G401 (cell line): Measurements from ENCODE around the gene DLG2. TPM values are rescaled to one million over a fixed set of nuclear protein-coding genes. Genes with fewer than 3 reads are reported as not detected.
A peak's percentile ranks its signal among the peaks of the same experiment; 100 is the strongest.
"Not testable (repeated sequence)": the region's sequence is repeated elsewhere in the genome, so short reads cannot be mapped to it uniquely, and the experiment has no call there.

ENCODE experiments used
- DNase-seq: peaks from one replicate; pipeline ENCODE4 v3.0.0-alpha.2; 2015; ENCODE audit warnings: low spot score
- in situ Hi-C: cut with HindIII; loops from 2 replicates; pipeline ENCODE4 v1.10.0; 2016; ENCODE audit warnings: low sequenced_read_pairs, mixed read lengths
- total RNA-seq: library from RNA; depleted of rRNA; stranded (reverse); fragments of >200 nt; shearing (Covaris generic); gene quantifications from 2 replicates; pipeline ENCODE4 v1.2.3, GENCODE V29; 2014

DLG2 gene
- total RNA-seq, 1 experiment from 2014 or later: 3.8 TPM

DNA sequence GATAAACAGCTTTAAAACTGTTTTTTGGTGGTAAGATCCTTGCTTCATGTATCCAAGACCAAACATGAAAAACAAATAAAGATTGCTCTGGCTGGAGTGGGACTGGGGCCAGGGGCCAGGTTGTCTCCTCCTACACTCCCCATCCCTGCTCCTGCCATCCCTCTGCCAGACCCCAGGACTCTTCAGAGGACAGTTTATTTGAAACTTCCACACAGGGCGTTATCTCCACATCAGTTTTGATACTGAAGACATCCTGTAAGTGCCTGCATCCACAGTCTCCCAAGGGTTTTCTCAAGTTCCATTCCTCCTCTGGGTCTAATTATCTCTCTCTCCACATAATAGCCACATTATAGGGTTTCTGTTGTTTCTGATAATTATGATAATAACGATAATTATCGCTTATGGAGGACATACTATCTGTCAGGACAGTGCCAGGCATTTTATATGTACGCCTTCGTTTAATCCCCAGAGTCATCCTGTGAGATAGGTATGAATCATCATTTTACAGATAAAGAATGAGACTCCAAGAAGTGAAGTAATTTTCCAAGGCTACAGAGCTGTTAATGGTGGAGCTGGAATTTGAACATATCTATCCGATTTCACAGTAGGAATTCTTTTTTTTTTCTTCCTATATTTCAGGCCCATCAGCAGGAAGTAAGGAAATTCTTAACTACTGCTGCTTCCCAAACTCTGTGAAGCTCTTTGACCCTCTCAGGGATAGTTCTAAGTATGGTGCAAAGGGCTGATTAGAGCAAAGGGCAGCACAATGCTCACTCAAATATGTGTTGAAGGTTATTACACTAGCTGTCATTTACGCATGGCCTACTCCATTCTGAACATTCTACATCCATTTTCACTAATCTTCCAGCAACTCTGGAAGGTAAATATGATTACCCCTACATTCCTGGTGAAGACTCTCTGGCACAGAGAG is 1852.9 kb downstream of the DLG2 start:
- DNase-seq: no peak
- in situ Hi-C loops: no loop called here

DNA sequence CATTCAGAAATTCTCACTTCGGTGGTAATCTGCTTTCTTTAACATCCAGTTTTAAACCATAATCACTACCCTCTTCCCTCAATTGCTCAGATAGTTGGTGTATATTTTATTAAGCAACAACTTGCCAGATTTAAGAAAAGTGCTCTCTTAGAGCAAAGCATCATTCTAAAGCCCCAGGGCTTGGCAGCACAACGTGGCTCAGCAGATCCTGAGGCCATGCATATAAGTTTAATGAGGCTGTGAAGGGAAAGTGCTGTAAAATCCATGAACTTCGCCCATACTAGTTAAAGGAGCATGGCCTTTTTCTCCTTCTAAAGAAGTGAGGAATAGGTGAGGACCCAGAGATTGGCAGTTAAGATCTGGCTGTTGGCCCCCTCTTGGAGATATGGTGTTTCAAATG is 1858.7 kb downstream of the DLG2 start:
- in situ Hi-C loops: no loop called here
- DNase-seq: no peak

DNA sequence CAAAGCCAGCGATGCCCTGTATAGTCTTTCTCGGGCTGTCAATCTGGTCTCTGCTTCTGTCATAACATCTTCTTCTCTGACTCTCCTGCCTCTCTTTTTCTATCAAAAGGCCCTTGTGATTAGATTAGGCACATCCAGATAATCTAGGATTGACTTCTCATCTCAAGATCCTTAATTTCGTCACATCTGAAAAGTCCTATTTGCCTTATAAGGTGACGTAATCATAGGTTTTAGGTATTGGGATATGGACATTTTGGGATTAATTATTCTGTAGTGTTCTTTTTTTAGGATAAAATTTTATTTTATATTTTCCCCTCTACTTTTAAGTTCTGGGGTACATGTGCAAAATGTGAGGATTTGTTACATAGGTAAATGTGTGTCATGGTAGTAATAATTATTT is 1860.2 kb downstream of the DLG2 start:
- no peak for DNase-seq
- in situ Hi-C loops: no loop called here

DNA sequence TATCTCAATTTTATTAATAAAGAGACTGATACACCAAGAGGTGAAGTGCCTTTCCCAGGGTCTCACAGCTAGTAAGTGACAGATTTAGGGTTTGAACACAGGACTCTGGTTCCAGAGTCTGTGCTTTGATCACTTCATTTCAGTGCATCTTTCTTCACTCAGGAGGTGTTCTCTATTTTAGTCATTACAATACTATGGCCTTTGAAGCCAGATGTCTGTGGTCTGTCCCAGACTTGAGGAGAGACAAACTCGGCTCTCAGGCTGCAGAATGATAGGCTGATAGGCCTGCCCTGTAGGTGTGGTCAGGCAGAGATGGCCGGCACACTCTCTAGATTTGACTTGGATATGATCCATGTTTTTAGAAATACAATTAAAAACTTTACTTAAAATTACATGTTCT is 1862.5 kb downstream of the DLG2 start:
- in situ Hi-C loops: no loop called here
- DNase-seq: no peak

DNA sequence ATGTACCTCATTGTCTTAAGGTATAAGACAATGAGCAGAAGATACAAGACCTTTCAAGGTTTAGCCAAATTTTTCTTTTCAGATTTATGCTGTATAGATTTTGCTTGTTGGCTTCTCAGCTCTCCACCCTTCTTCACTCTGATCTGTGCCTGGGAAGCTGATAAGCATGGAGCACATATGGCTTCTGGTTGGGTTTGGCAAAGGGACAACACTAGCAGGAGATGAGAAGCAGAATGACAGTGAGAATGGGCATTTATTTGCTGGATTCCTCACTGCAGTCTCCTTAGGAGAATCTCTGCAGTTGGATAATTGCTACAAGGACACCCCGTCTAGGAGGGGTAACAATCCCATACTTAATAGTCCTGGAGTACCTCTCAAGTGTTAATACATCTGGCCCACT is 1866.2 kb downstream of the DLG2 start:
- peak; percentile 89 for DNase-seq
- in situ Hi-C loops: no loop called here

DNA sequence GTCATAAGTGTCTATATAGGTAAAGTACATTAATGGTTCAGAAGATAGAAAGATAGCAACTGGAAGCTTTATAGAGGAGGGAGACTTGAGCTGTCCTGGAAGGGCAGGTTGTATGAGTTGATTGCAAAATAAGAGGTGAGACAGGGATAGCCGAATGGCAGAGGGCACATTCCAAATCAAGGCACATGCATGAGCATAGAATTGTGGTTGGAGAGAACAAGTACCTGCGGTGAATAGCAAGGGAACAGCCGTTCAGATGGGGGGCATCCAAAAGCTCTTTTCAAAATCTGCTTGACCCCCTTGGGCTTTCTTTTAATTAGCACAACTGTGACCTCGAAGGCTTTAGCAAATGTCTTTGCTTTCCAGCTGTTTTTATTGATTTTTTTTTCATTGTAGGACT is 1868.0 kb downstream of the DLG2 start:
- in situ Hi-C loops: no loop called here
- DNase-seq: no peak

DNA sequence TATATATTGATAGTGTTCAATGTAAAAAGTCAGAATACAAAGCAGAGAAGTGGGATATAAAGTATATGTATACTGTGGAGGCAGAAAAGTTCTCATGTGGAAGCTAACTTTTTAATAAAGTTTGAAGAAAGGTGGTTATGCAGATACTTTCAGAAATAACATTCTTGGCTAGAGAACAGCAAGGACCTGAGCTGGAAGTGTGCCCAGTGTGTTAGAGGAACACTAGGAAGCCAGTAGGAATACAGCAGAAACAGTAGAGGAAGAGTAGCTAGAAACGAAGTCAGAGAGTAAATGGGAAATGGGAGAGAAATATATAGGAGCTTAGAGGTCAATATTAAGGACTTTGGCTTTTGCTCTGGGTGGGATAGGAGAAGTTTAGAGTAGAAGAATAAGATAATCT is 1876.1 kb downstream of the DLG2 start:
- no peak for DNase-seq

DNA sequence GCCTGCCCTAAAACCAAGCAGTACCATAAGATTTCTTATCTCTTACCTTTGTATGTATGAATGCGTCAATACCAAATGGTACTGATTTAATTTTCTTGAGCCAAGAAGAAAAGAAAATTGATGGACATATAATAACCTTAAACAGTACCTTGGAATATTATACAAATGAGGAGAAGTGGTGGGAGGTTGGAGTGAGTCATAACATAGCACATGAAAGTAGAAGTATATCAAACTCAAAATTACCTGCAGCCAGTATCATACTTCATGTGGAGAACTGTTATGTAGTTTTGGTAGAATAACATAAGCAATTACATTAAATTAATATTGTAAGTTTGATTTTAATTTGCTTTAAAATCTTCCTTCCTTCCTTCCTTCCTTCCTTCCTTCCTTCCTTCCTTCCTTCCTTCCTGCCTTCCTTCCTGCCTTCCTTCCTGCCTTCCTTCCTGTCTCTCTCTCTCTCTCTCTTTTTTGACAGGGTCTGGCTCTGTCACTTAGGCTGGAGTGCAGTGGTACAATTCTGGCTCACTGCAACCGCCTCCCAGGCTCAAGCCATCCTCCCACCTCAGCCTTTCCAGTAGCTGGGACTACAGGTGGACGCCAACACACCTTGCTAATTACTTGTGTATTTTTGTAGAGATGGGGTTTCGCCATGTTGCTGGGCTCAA is 1880.1 kb downstream of the DLG2 start:
- DNase-seq: no peak
- in situ Hi-C loops: no loop called here

More for the DNA sequence above, 1876.1 kb downstream of the DLG2 start:
- in situ Hi-C loops: no loop called here

DNA sequence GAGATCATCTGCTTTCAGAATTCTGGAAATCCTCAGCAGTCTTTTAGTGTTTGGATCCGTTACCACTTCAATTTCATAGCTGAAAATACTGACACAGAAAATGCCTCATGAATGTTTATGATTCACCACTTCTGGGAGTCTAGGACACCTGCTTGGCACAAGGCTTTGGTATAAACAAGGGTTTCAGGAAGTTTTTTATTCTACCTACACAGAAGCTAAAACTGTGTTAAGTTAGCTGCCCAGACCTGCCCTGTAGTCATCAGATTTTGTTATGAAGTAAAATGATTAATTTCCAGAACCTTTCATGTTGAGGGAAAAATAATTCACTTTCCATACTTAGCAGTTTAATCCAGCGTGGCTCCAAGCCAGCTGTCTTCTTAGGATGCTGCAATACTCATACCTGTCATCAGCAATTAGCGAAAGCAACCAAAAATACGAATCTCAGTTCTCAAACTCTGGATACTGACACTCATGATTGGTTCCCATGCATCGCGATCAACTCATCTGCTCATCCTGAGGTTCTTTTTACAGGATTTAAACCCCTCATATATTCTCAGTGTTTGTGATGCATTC is 1882.4 kb downstream of the DLG2 start:
- in situ Hi-C loops: no loop called here
- DNase-seq: no peak

DNA sequence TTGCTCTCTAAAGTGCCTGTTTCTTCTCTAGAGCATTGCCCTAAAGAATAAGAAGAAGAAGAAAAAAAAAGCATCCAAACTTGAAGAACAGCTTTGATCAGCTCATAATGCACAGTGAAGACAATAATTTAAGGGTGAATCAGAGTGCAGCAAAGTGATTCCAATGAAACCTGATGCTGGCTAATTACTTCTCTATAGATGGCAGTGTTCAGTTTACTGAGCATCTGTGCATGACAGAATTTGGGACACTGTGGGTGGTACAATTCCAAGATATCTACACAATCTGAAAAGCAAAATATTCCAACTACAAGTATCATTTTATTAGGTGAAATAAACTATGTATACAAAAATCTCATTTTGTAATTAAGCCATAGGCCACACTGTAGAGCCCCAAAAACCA is 1890.5 kb downstream of the DLG2 start:
- in situ Hi-C loops: no loop called here
- peak; percentile 67 for DNase-seq

DNA sequence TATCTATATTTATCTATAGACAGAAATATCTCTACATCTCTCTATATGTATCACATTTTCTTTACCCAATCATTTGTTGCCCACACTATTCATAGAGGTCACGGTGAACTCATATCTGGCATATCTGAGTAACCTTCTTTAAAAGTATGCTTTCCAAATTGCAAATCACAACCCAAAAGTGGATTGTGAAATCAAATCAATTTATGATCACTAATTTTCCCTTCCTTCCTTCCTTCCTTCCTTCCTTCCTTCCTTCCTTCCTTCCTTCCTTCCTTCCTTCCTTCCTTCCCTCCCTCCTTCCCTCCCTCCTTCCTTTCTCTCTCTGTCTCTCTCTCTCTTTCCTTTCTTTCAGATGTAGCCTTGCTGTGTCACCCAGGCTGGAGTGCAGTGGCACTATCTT is 1893.0 kb downstream of the DLG2 start:
- in situ Hi-C loops: no loop called here
- no peak for DNase-seq

DNA sequence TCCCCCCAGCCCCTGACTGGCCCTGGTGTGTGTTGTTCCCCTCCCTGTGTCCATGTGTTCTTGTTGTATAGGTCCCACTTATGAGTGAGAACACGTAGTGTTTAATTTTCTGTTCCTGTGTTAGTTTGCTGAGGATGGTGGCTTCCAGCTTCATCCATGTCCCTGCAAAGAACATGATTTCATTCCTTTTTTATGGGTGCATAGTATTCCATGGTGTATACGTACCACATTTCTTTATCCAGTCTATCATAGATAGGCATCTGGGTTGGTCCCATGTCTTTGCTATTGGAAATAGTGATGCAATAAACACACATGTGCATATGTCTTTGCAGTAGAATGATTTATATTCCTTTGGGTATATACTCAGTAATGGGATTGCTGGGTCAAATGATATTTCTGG is 1895.9 kb downstream of the DLG2 start:
- DNase-seq, in situ Hi-C loops: not testable (repeated sequence)

DNA sequence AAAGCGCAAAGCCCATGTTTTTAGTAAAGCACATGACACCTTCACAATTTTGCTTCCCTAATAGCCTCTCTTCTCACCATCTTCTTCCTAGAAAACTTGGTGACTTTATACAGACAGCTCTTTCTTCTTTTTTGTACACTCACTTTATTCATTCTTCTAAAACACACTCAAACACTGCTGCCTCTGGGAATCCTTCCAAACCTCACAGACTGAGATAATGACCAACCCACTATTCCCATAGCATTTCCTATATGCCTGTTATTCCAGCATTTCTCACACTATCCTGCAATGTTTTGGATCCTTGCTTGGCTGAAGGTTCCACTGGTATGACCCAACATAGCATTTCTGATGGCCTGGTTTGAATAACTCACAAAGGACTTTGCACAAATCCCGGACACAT is 1898.9 kb downstream of the DLG2 start:
- in situ Hi-C loops: no loop called here
- DNase-seq: no peak

DNA sequence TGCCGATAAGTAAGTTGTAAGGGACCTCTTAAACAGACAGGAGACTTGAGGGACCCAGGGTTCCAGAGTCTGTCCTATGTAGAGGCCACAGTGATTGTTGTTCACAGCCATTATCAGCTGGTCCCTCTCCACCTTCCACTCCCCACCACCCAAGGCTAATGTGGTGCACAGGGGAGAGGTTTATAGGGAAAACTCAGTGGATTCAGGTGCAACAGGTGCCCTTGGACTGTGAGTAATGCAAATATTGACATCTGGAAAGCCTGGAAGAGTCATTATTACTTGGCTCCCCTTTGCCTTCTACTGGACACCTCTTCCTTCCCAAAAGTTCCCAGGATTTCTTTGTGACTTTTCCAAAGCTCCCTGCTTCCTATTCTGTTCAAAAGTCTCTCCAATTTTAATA is 1899.9 kb downstream of the DLG2 start:
- in situ Hi-C loops: no loop called here
- DNase-seq: no peak

DNA sequence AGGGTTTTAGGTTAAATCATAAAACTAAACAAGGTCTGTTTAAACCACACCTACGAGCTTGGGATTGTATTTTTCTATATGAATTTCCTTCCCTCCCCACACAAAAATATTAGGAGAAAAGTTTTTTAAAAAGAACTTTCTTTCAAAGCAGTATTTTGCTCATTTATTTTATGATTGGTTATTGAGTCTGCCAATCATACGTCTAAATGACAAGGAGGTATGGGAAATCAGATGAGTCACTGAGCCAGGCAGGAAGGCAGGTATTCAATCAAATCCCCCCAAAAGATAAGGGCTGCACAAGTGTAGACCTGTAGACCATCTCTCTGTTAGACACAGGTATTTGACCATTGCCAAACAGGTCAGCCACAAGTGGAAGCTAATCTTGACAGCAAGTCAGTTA is 1900.8 kb downstream of the DLG2 start:
- no peak for DNase-seq
- in situ Hi-C loops: no loop called here

DNA sequence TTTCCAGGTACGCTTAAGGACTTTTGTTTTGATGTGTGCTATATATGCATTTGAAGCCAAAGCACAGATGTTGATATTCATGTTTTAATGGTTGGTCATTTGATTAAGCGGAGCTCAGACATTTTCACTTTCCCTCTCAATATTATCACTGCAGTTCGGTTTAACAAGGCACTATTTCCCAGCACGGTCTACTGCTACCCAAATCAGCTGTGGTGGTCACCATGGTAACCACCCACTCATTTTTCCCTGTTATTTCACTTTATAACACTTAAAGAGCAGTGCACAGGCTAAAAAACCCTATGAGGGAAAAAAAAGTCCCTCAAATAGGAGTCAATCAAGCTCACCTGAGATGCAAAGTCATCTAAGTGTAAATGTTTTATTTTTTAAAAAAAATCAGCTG is 1901.4 kb downstream of the DLG2 start:
- in situ Hi-C loops: no loop called here
- no peak for DNase-seq

DNA sequence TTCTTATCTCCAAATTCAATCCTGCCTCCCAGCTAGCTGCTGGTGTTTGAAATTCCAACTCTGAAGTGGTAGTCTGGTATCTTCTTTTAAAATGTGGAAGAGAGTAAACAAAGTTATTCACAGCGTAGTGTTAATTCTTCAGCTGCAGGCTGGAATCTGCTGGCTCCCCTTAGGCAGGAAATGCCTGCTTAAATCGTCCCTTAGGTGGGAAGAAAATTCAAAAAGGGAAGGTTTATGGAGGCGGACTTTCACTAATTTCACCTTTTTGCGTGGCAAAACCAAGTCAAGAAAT is 1901.9 kb downstream of the DLG2 start:
- DNase-seq: no peak
- in situ Hi-C loops: no loop called here

DNA sequence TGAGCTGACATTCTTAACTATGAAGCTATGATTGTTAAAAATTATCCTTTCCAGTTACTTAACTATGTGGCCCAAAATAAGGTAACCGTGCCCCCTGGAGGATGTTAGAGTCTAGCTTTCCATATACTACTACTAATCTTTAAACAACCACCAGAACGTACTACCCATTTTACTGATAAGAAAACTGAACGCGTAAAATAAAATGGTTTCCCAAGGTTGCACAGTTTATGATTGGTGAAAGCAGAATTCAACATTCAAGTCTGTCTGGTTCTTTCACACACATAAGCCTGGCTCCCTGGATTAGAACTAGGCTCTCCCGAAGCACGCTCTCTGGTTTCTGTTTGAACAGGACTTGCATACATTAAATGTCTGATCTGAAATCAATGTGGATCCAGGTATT is 1903.1 kb downstream of the DLG2 start:
- peak; percentile 66 for DNase-seq
- in situ Hi-C loops: no loop called here

DNA sequence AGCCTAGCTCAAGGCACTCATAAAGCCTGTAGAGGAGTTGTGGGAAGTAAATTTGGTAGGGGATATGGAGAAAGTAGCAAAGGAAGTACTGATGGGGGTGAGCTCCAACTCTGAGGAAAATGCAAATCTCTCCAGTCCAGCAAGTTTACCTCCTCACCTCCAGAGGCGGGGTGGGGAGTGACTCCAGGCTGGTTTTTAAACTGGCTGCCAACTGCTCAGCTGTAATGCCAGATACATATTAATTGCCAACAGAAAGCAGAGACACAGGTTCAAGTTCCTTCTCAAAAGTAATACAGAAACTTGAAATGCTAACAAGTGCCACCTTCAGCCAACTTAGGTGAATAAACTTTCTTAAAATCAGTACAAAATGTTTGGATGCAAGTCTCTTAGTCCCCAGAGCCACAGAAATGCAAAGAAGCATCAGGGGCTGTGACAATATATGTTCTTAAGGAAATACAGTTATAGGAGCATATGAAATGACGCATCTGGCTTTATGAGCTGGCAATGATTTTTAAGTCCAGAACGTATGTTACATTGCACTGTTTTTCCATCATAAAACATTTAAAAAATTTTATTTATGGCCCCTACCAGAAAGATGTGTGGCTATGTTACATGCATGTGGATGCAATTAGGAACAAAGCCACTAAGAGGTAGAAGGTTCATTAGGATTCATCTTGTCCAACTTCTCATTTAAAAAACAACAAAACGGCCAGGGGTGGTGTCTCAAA is 1904.6 kb downstream of the DLG2 start:
- in situ Hi-C loops: no loop called here
- no peak for DNase-seq

DNA sequence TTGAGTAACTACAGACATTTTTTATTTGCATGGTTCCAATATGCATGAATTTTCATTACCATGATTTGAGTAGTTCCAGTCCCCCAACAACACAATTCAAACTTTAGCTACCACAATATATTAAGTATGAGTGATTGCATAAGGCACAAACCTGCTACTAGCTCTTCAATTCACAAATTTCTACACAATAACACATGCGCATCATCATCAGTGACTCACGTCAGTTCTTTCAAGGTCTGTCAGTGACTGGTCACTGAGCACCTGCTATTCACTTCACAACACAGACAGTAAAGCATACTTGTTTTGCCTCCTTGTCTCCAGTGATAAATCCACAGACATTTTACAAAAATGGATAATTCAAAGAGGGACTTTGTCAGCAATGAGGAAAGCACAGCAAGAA is 1905.9 kb downstream of the DLG2 start:
- DNase-seq: no peak
- in situ Hi-C loops: no loop called here
